COR-L47 (cell line): ENCODE measurements around the gene BCAR1.
"Not testable (repeated sequence)": the region's sequence is repeated elsewhere in the genome, so short reads cannot be mapped to it uniquely, and the experiment has no call there.

Experiments used
- DNase-seq: peaks from one replicate; lab custom pipeline; 2025; lab: John Stamatoyannopoulos, UW

The BCAR1 gene

DNA sequence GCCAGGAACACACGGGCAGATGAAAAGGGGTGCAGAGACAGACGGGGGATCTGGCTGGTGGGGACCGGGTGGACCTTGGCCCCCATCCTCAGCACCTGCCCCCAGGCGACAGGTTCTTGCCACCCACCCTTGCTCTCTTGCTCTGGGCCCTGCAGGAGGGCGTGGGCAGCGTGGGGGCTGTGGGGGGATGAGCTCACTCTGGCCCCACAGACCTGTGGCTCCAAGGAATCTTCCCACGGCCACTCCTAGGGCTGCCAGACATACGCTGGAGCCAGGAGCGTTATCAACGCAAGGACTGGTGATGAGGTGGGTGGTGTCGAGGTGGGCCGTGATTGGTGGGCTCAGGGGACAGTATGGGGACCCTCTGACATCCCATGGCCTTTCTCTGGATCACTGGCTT, 26.3 kb downstream of the BCAR1 start:
- no peak for DNase-seq

DNA sequence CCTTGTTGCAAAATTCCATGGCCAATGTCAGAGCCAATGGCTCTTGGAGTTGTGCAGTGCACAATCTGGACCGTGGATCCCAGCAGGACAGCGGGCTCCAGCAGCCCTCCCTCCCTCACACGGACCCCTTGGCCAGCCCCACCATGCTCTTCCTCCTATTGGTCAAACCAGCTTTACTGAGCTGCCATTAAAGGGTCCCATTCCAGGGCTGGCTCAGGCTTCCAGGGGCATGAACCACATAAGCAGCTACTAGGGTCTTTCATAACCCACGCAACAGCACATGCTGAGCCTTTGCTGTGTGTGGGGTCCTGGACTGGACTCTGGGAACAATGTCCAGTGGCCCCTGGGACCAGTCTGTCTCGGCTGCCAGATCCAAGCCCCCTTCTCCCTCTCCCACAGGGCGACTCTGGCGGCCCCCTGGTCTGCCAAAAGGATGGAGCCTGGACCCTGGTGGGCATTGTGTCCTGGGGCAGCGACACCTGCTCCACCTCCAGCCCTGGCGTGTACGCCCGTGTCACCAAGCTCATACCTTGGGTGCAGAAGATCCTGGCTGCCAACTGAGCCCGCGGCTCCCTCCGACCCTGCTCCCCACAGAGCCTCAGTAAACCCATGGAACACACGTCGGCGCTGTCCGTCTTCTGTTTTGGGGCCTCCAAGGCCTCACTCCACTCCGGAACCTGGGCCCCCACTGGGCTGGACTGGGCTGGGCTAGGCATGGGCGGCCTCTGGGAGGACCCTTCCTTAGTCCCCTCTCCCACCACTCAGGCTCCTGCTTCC, 26.9 kb downstream of the BCAR1 start:
- DNase-seq: no peak

DNA sequence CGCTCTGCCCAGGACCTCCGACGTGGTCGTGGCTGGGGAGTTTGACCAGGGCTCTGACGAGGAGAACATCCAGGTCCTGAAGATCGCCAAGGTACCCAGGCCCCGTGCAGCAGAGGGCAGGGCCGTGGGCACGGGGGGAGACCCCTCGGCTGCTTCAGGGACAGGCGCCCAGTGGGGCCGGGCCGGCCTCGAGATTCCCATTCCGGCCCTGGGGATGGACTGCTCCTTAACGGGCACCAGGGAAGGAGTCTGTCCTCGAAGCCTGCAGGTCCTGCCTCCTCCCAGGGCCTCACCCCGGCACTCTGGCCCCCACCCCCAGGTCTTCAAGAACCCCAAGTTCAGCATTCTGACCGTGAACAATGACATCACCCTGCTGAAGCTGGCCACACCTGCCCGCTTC, 28.3 kb downstream of the BCAR1 start:
- not testable (repeated sequence) for DNase-seq

DNA sequence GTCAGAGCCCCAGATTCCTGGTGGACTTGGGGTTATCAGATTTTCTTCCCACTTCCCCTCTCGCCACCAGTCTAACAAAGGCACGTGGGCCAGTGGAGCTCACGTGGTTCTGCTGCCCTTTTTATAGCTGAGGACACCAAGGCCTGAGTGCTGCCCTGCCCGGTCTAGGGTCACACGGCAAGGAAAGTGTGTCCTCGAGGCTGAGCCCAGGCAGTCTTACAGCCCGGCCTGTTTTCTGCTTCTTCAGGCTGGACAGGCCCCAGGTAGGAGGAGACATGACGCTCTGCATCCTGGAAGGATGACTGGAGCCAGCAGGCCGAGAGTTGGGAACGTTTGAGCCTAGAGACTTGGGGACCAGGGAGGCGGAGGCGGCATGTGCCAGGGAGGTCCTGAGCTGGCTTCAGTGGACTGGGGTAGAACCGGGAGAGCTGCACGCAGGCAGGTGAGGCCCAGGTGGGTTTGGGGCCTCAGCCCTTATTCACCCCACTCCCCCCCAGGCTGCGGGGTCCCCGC, 29.1 kb downstream of the BCAR1 start:
- DNase-seq: no peak

DNA sequence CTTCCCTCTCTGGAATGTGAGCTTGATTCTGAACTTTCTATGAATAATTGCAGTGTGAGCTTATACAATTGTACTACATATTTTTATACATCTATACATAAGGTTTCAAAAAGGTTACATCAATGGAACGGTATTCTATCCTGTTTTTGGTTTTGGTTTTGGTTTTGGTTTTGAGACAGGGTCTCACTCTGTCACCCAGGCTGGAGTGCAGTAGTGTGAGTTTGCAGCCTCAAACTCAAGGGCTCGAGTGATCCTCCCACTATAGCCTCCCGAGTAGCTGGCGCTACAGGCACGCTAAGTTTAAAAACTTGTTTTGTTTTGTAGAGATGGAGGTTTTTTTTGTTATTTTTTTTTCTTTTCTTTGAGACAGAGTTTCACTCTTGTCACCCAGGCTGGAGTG, 31.6 kb downstream of the BCAR1 start:
- no peak for DNase-seq

DNA sequence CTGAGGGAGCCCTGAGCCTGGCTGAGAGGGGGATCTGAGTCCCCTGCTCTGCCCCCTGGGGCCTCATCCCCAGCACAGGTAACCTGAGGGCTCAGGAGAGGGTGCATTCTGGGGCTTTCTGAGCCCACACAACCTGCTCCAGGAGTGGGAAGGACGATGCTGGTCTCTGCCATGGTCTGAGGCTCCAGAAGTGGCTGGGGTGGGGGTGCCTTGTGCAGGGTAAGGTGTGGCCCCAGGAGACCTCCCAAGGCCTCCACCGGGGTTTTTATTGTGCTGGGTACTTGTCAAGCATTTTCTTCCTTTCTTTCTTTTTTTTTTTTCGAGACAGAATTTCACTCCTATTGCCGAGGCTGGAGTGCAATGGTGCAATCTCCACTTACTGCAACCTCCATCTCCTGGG, 32.3 kb downstream of the BCAR1 start:
- no peak for DNase-seq

DNA sequence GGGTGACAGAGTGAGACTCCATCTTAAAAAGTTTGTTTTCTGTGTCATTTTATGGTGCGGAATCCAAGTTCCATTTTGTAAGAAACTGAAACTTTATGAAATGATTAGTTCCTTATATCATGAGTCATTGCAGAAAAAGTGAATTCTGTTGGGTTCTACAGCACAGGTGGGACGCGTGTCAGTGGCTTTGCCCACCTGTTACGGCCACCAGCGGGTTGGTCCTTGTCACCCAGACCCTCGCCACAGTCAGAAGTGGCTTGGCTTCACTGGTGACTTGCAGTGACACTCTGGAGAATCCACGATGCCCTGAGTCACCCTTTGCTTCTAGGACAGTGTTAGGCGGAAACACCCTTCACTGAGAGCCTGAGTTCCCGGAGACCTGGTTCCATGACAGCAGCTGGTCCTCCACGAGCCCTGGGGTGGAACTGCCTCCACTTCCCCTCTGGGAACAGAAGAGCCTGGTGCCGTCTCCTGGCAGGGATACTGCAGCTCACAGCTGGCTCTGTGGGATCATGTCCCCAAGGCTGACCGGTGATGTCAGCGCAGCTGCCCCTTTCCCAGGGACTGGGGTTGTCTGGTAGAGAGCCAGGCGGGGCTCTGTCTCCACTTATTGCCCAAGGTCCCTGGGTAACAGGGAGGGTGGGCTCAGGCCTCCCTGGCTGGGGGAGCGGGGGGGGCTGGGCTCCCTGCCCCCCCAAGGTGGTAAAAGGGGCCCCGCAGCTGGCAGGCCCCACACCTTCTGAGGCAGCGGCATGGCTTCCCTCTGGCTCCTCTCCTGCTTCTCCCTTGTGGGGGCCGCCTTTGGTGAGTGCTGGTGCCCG, 33.0 kb downstream of the BCAR1 start, which contains the start of gene CTRB1:
Gene CTRB1 (plus strand): TSS at position 733 of the 821 bp plus-strand sequence. CDS start 20 bp downstream, at position 753.
- DNase-seq: no peak

DNA sequence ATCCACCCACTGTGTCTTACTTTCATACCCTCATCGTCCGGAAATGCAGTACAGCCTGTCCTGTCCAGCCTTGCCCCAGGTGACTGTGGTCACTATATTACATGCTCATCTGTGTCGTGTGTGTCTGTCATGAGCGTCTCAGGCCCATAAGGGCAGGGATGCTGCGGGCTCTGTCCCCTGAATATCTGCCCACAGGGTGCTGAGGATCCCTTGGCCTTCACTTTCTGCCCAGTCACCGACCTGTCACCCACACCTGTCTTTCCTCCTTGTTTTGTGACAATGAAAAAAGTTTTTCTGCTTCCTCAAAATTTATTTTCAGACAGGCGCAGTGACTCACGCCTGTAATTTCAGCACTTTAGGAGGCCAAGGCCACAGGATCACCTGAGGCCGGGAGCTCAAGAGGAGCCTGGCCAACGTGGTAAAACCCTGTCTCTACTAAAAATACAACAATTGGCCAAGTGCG, 34.0 kb downstream of the BCAR1 start:
- no peak for DNase-seq

DNA sequence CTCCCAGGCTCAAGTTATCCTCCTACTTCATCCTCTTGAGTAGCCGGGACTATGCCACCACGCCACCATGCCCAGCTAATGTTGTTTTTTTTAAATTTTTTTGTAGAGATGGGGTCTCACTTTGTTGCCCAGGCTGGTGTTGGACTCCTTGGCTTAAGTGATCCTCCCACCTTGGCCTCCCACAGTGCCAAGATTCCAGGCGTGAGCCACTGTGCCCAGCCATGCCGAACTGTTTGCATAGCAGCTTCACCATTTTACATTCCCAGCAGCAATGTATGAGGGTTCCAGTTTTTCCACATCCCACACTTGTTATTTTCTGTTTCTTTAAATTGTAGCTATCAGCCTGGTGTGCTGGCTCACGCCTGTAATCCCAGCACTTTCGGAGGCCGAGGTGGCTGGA, 34.8 kb downstream of the BCAR1 start:
- DNase-seq: no peak

DNA sequence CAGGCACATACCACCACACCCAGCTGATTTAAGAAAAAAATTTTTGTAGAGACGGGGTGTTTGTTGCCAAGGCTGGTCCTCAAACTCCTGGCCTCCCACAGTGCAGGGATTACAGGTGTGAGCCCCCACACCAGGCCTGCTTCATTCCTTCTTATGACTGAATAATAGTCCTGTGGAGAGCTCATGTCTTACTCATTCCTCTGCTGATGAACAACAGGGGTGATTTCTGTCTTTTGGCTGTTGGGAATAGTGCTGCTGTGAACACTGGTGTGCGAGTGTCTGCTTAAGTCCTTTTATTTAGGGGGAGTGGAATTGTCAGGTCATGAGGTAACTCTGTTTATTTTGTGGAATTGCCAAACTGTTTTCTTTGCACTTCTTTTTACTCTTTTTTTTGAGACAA, 35.3 kb downstream of the BCAR1 start:
- no peak for DNase-seq

DNA sequence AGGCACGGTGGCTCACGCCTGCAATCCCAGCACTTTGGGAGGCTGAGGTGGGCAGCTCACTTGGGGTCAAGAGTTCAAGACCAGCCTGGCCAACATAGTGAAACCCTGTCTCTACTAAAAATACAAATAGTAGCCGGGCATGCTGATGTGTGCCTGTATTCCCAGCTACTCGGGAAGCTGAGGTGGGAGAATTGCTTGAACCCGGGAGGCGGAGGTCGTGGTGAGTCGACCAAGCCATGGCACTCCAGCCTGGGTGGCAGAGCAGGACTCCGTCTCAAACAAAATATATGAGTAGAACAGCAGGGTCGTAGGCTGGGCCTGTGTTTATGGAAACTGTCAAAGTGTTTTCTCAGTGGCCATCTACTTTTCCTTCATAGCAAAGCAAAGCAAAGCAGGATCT, 40.1 kb downstream of the BCAR1 start:
- not testable (repeated sequence) for DNase-seq

DNA sequence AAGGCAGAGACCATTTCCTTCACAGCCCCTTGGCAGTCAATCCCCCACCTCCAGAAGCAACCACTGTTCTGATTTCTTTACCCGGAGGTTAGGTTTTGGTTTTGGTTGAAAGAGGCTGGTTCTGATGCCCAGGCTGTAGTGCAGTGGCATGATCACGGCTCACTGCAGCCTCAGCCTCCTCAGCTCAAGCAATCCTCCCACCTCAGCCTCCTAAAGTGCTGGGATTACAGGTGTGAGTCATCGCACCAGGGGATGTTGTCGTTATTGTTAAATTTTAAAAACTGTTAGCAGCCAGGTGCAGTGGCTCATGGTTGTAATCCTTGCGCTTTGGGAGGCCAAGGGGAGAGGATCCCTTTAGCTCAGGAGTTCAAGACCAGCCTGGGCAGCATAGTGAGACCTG, 41.5 kb downstream of the BCAR1 start:
- no peak for DNase-seq

DNA sequence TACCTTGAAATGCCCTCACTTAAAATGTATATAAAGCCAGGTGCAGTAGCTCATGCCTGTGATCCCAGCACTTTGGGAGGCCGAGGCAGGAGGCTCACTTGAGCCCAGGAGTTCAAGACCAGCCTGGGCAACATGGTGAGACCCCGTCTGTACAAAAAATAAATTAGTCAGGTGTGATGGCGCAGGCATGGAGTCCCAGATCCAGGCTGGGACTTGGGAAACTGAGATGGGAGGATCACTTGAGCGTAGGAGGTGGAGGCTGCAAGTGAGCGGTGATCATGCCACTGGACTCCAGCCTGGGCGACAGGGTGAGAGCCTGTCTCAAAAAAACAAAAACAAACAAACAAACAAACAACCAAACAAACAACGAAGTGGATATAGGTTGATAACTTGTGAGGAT, 41.9 kb downstream of the BCAR1 start:
- DNase-seq: not testable (repeated sequence)

DNA sequence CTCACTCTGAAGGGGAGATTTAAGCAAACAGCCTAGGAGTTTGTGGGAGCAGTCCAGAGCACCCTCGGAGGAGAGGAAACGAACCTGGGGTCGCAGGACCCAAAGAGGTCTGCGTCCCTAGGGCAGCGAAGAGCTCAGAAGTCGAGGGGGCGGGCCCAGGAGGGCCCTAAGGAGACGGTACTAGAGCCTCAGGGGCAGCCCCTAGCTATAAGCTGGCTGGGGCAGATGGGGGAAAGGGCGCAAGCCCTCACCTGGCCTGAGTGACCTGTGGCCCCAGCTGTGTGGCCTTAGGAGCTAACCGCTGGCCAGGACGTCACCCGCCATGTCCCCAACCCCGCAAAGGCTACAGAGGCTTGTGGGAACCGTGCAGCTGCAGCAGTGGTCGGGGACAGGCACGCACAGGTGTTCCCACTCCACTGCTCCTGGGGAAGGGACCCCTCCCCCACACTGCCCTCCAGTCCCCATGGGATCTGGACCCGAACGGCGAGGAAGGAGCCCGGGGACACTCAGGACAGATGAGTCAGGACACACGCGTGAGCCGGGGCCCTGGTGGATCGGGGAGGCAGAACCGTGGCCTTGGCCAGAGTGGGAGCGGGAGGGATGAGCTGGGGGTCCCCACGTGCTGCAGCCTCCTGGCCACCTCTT, 42.4 kb downstream of the BCAR1 start:
- no peak for DNase-seq

DNA sequence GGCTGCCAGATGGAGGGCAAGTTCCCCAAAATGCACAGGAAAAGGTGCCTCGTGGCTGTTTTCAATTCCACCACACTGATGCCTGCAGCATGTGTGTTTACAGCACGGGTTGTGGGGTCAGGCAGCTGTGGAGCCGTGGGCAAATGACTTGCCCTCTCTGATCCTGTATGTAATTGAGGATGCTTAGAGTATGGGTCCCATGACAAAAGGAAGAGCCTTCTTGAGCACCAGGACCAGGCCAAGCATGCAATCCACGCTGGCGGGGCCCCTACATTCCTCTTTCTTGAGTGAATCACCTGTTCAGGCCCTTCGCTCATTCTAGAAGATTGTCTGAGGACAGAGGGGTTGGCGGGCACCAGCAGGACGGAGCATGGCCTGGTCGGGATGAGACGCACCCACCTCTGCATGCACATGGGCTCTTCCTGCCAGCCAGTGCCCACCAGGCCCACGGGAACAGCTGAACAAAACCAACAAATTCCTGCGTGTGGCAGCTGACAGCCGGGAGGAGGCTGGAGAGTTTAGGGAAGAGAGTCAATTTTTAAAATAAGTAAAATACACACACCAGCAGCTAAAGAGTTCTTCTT, 43.1 kb downstream of the BCAR1 start:
- DNase-seq: no peak

DNA sequence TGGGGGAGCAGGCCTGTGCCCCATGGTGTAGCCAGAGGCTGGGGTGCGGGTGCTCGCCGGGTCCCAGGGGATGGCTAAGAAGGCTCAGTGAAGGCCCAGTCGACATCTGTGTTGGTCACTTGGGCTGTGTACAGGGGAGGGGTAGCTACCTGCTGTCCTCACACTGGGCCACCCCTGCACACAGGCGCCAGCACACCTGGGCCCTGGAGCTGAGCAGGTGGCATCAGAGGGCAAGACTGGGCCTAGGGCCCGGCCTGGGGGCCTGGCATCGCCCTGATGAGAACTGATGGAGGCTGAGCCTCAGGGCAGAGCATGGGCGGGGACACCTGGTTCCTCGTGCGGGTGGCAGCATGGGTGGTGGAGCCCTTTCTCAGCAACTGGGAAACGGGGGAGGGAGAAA, 43.6 kb downstream of the BCAR1 start:
- DNase-seq: no peak

DNA sequence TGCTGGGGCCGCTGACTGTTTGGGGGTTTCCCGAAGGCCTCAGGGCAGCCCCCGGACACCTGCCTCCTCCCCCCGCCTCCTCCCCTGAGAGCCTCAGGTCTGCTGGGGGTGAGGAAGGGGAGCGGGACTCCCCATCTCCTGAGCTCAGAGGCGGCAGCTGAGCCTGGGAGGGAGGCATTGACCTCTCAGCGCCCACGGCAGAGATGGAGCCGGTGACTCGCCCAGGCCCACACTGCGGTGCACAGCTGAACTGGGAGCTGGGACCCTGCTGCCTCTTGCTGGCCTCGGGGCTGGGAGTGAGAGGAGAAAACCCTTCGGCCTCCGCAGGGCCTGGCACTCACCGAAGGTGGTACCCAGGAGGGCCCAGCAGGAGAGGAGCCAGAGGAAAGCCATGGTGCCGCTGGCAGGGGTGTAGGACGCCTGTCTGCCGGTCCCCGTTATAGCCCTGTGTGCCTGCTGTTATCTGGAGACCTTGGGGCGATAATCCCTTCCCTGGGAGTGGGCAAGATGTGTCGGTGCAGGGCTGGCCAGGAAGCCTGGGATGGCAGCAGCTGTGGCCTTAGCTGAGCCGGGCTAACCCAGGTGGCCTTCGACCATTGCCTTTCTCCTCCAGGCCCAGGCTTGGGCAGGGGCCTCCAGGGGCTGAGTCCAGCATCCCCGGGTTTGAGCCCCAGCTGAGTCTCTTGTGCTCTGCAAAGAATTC, 44.5 kb downstream of the BCAR1 start, which contains the start of gene CTRB2:
Gene CTRB2 (minus strand): TSS at position 413 of the 703 bp plus-strand sequence. CDS start 20 bp downstream, at position 393.
- no peak for DNase-seq

DNA sequence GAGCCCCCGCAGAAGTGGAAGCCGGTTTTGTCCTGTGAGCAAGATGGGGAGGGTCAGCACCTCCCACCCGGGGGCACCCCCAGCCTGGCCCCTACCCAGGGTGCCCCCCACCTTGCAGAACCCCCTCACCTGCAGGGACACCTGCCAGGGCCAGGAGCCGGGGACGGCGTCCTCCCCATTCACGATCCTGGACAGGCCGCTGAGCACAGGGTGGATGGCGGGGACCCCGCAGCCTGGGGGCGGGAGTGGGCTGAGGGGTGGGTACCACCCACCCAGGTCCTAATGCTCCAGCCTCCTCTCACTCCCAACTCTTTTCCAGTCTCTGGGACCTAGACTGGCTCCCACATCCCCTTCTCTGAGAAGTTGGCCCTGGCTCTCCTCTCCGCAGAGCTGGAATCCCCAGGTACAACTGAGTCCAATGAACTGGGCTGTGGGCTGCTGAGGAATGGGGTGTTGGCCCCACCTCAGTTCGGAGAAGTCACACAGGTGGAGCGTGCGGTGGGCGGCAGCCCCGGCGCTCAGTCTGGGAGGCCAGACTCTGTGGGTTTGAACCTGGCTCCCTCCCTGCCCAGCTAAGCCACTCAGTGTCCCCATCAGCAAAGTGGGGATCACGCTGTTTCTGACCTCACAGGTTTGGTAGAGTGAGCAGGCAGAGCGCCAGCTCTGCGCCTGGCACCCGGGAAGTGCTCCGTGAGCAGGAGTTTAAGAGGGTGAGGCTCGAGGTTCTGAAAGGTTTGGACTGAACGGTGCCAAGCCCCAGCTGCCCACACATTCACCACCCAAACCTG, 45.3 kb downstream of the BCAR1 start:
- not testable (repeated sequence) for DNase-seq

DNA sequence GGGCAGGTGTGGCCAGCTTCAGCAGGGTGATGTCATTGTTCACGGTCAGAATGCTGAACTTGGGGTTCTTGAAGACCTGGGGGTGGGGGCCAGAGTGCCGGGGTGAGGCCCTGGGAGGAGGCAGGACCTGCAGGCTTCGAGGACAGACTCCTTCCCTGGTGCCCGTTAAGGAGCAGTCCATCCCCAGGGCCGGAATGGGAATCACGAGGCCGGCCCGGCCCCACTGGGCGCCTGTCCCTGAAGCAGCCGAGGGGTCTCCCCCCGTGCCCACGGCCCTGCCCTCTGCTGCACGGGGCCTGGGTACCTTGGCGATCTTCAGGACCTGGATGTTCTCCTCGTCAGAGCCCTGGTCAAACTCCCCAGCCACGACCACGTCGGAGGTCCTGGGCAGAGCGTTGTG, 46.0 kb downstream of the BCAR1 start:
- DNase-seq: not testable (repeated sequence)

DNA sequence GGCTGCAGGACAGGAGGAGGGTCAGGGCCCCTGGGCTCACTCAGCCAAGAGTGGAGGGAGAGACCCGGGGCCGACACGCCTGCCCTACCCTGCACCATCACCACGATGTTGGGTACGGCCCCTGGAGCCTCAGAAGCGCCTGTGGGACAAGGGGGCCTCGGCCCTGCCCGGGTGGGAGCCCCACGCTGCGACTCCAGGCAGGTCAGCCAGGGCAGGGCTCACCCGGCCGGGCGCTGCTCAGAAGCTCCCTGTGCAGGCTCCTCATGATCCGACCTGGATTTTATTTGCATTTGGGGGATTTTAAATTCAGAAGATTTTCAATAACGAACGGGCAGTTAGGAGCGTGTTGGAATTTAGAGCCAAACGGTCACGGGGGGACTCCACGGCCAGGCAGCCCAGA, 46.5 kb downstream of the BCAR1 start:
- not testable (repeated sequence) for DNase-seq

DNA sequence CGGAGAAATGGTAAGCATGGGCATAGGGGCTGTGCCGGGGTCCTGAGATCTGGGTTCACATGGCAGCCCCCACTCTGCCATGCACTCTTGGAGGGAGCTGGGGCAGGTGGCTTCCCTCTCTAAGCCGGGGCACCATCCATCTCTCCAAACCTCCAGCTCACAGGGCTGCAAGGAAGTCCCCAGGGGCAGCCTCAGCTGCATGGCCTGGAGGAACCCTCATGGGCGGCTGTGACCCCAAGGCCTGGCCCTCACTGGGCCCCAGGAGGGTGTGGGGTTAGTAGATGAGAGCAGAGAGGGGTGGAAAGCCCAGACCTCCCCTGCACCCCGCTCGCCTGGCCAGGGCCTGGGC, 47.0 kb downstream of the BCAR1 start:
- DNase-seq: no peak
